ENCODE data around the gene SPDYE4. TPM values are rescaled to one million over a fixed set of nuclear protein-coding genes. Genes with fewer than 3 reads are reported as not detected.

The SPDYE4 gene
- total and polyA plus RNA-seq, 2 donors = 0.05 TPM; not detected in 1

DNA sequence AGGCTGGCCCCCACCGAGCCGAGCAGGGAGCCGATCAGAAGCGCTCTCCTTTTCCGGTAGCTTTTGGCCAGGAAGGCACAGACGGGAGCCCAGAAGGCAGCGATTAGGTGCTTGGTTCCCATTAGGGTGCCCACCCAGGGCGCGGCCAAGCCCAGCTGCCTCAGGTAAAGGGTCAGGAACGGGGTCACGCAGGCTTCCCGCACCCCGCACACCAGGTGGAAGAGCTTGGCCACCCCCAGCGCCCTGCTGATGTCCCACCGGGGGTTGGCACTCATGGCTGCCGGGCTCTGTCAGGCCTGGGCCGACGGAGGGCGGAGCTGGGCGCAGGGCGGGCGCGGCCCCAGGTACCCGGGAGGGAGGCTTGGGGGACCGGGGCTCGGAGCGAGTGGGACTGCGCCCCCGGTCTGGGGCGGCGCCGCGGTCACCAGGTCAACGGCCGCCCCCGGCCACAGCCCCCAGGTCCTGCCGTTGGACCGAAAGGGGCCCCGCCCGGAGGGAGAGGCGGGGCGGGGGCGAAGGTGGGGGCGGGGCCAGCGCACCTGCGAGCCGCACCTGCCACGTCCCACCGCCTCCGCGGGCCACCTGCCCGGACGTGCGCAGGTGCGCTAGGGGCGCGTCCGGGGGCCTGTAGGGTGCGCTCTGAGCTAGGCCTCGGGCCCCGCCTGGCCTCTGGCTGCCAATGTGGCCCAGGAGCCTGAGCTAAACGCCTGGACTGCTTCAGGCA, 40.7 kb upstream of the SPDYE4 start, which contains the start of gene MFSD6L:
Gene MFSD6L, minus strand, starts transcription at position 520 of the 724 bp plus-strand sequence. Its CDS starts 245 bp downstream, at position 275.
- Histone ChIP-seq H3K27me3 (ENCODE audit: control insufficient read depth in 2 of 2, insufficient read depth in 1 of 2, low read length in 1 of 2) (peaks cover 0 to 3% of the 10 kb centered on the region in 2 donors), H3K4me1 (ENCODE audit: control insufficient read depth in 2 of 2, insufficient read depth in 2 of 2, low read length in 2 of 2) (no peaks in the 10 kb centered on the region), H3K27ac (ENCODE audit: low read depth in 1 of 2, low read length in 1 of 2) (no peak within 1 kb of the TSS), H3K9me3 (ENCODE audit: control insufficient read depth in 2 of 2, insufficient read depth in 1 of 2, low read length in 1 of 2) (no peaks in the 10 kb centered on the region), H3K36me3 (ENCODE audit: control insufficient read depth in 2 of 2, insufficient read depth in 2 of 2, low read length in 1 of 2) (no peaks in the 10 kb centered on the region), H3K4me3 (ENCODE audit: low read length in 2 of 2) (no peak within 1 kb of the TSS)
- WGBS = 69% methylated on average over 62 of the region's 62 CpGs
- no peak for DNase-seq (ENCODE audit: low read depth in 6 of 9, low spot score in 9 of 9)

DNA sequence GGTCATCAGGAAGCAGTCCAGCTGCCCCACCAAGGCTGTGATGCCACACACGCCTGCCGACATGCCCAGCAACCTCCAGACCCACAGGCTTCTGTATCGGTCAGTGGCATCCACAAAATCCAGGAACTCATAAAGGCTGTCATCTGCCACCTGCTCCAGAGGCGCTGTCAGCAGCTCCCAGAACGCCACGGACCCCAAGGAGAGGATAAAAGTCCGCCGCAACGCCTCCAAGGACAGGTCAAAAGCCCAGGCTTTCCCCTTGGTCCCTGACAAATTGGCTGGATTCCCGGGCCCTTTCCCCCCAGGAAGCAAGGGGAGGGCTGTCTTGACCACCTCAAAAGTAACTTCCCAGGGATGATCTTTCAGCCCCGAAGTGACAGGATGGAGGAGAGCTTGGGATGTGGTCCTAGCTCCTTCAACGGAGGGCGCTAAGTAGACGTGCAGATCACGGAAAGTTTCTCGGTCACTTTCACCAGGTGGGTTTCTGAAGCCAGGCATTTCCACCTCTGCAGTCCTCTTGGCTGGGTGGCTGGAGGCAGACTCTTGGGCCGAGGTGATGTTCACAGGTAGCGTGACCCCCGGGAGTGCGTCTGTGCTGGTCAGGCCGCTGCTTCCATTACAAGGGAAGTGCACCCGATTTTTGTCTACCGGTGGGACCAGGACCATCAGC, 40.0 kb upstream of the SPDYE4 start:
- DNase-seq (ENCODE audit: low read depth in 6 of 9, low spot score in 9 of 9) = no peak
- Histone ChIP-seq H3K4me1 (ENCODE audit: control insufficient read depth in 2 of 2, insufficient read depth in 2 of 2, low read length in 2 of 2) (no peaks in the 10 kb centered on the region), H3K9me3 (ENCODE audit: control insufficient read depth in 2 of 2, insufficient read depth in 1 of 2, low read length in 1 of 2) (no peaks in the 10 kb centered on the region), H3K36me3 (ENCODE audit: control insufficient read depth in 2 of 2, insufficient read depth in 2 of 2, low read length in 1 of 2) (no peaks in the 10 kb centered on the region), H3K27me3 (ENCODE audit: control insufficient read depth in 2 of 2, insufficient read depth in 1 of 2, low read length in 1 of 2) (peaks cover 0 to 3% of the 10 kb centered on the region in 2 donors), H3K27ac (ENCODE audit: low read depth in 1 of 2, low read length in 1 of 2) (no peak overlapping the region), H3K4me3 (ENCODE audit: low read length in 2 of 2) (no peak overlapping the region)
- WGBS = 96% methylated on average over 23 of the region's 23 CpGs

GRCh38 chr17:8797621-8798175, 39.4 kb upstream of the SPDYE4 start:
- DNase-seq (ENCODE audit: low read depth in 6 of 9, low spot score in 9 of 9) = no peak
- Histone ChIP-seq H3K36me3 (ENCODE audit: control insufficient read depth in 2 of 2, insufficient read depth in 2 of 2, low read length in 1 of 2) (no peaks in the 10 kb centered on the region), H3K4me3 (ENCODE audit: low read length in 2 of 2) (no peak overlapping the region), H3K9me3 (ENCODE audit: control insufficient read depth in 2 of 2, insufficient read depth in 1 of 2, low read length in 1 of 2) (no peaks in the 10 kb centered on the region), H3K27ac (ENCODE audit: low read depth in 1 of 2, low read length in 1 of 2) (no peak overlapping the region), H3K27me3 (ENCODE audit: control insufficient read depth in 2 of 2, insufficient read depth in 1 of 2, low read length in 1 of 2) (peaks cover 0 to 3% of the 10 kb centered on the region in 2 donors), H3K4me1 (ENCODE audit: control insufficient read depth in 2 of 2, insufficient read depth in 2 of 2, low read length in 2 of 2) (no peaks in the 10 kb centered on the region)
- WGBS = 87% methylated on average over 14 of the region's 14 CpGs

- WGBS = 79% methylated on average over 7 of the region's 7 CpGs
- Histone ChIP-seq H3K27ac (ENCODE audit: low read depth in 1 of 2, low read length in 1 of 2) (no peak overlapping the region), H3K36me3 (ENCODE audit: control insufficient read depth in 2 of 2, insufficient read depth in 2 of 2, low read length in 1 of 2) (no peaks in the 10 kb centered on the region), H3K4me1 (ENCODE audit: control insufficient read depth in 2 of 2, insufficient read depth in 2 of 2, low read length in 2 of 2) (no peaks in the 10 kb centered on the region), H3K9me3 (ENCODE audit: control insufficient read depth in 2 of 2, insufficient read depth in 1 of 2, low read length in 1 of 2) (no peaks in the 10 kb centered on the region), H3K27me3 (ENCODE audit: control insufficient read depth in 2 of 2, insufficient read depth in 1 of 2, low read length in 1 of 2) (peaks cover 0 to 3% of the 10 kb centered on the region in 2 donors), H3K4me3 (ENCODE audit: low read length in 2 of 2) (no peak overlapping the region)
- DNase-seq (ENCODE audit: low read depth in 6 of 9, low spot score in 9 of 9) = no peak
These were observed 36.3 kb upstream of the SPDYE4 start for GRCh38 chr17:8794636-8795035.

DNA sequence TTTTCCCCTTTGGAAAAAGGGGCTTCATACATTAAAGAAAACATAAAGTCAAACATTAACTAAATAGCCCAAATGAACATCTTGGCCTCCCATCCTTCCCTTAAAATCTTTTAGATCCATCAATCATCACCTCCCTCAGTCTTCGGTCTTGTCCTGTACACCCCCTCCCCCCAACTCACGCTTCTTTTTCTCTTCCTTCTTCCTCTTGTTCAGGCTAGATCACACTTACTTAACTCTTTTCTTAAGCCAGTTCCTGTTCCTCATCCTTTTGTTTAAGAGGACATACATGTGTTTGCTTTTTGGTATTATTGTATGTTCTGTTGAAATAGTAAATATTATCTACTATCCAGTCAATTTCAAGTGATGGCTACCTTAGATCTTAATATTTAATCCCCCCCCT, 35.3 kb upstream of the SPDYE4 start:
- peaks cover 0 to 2% of the 10 kb centered on the region in 2 donors for H3K27me3 ChIP-seq (ENCODE audit: control insufficient read depth in 2 of 2, insufficient read depth in 1 of 2, low read length in 1 of 2)
- H3K4me3 ChIP-seq (ENCODE audit: low read length in 2 of 2) = no peak overlapping the region
- no peak for DNase-seq (ENCODE audit: low read depth in 6 of 9, low spot score in 9 of 9)
- no peak overlapping the region for H3K27ac ChIP-seq (ENCODE audit: low read depth in 1 of 2, low read length in 1 of 2)
- no peaks in the 10 kb centered on the region for H3K9me3 ChIP-seq (ENCODE audit: control insufficient read depth in 2 of 2, insufficient read depth in 1 of 2, low read length in 1 of 2)
- H3K4me1 ChIP-seq (ENCODE audit: control insufficient read depth in 2 of 2, insufficient read depth in 2 of 2, low read length in 2 of 2) = no peaks in the 10 kb centered on the region
- no peaks in the 10 kb centered on the region for H3K36me3 ChIP-seq (ENCODE audit: control insufficient read depth in 2 of 2, insufficient read depth in 2 of 2, low read length in 1 of 2)
- 59% methylated on average over 2 of the region's 2 CpGs for WGBS

GRCh38 chr17:8792646-8793045, 34.3 kb upstream of the SPDYE4 start:
- DNase-seq (ENCODE audit: low read depth in 6 of 9, low spot score in 9 of 9) = no peak
- no peaks in the 10 kb centered on the region for H3K4me1 ChIP-seq (ENCODE audit: control insufficient read depth in 2 of 2, insufficient read depth in 2 of 2, low read length in 2 of 2)

GRCh38 chr17:8791910-8792270, 33.5 kb upstream of the SPDYE4 start:
- Histone ChIP-seq H3K4me3 (ENCODE audit: low read length in 2 of 2) (no peak overlapping the region), H3K9me3 (ENCODE audit: control insufficient read depth in 2 of 2, insufficient read depth in 1 of 2, low read length in 1 of 2) (no peaks in the 10 kb centered on the region), H3K36me3 (ENCODE audit: control insufficient read depth in 2 of 2, insufficient read depth in 2 of 2, low read length in 1 of 2) (no peaks in the 10 kb centered on the region), H3K27me3 (ENCODE audit: control insufficient read depth in 2 of 2, insufficient read depth in 1 of 2, low read length in 1 of 2) (no peaks in the 10 kb centered on the region), H3K27ac (ENCODE audit: low read depth in 1 of 2, low read length in 1 of 2) (no peak overlapping the region), H3K4me1 (ENCODE audit: control insufficient read depth in 2 of 2, insufficient read depth in 2 of 2, low read length in 2 of 2) (no peaks in the 10 kb centered on the region)
- DNase-seq (ENCODE audit: low read depth in 6 of 9, low spot score in 9 of 9) = no peak
- WGBS = 95% methylated on average over 2 of the region's 2 CpGs

More at GRCh38 chr17:8792646-8793045, 34.3 kb upstream of the SPDYE4 start:
- H3K27me3 ChIP-seq (ENCODE audit: control insufficient read depth in 2 of 2, insufficient read depth in 1 of 2, low read length in 1 of 2) = no peaks in the 10 kb centered on the region
- 66% methylated on average over 6 of the region's 6 CpGs for WGBS
- H3K4me3 ChIP-seq (ENCODE audit: low read length in 2 of 2) = no peak overlapping the region
- H3K36me3 ChIP-seq (ENCODE audit: control insufficient read depth in 2 of 2, insufficient read depth in 2 of 2, low read length in 1 of 2) = no peaks in the 10 kb centered on the region
- no peak overlapping the region for H3K27ac ChIP-seq (ENCODE audit: low read depth in 1 of 2, low read length in 1 of 2)
- no peaks in the 10 kb centered on the region for H3K9me3 ChIP-seq (ENCODE audit: control insufficient read depth in 2 of 2, insufficient read depth in 1 of 2, low read length in 1 of 2)

DNA sequence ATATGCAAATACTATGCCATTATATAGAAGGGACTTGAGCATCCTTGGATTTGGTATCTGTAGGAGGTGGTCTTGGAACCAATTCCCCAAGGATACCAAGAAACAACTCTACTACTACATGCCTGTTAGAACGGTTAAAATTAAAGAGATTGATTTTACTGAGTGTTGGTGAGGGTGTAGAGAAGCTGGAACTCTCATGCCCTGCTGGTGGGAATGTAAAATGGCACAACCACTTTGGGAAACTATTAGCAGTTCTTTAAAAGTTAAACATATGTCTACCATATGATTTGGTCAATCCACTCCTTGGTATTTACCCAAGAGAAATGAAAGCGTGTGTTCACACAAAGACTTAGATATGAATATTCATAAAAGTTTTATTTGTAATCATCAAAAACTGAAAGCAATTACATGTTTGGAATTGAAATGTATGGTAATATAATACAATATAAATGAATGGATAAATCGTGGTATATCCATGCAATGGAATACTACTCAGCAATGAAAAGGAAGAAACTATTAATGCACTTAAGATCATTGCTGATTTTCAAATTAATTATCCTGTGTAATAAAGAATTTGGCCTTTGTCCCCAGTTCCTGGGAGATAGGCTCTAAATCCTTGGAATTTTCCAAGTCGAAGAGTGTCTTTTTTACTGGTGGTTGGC, 33.0 kb upstream of the SPDYE4 start:
- Histone ChIP-seq H3K9me3 (ENCODE audit: control insufficient read depth in 2 of 2, insufficient read depth in 1 of 2, low read length in 1 of 2) (no peaks in the 10 kb centered on the region), H3K4me1 (ENCODE audit: control insufficient read depth in 2 of 2, insufficient read depth in 2 of 2, low read length in 2 of 2) (no peaks in the 10 kb centered on the region), H3K36me3 (ENCODE audit: control insufficient read depth in 2 of 2, insufficient read depth in 2 of 2, low read length in 1 of 2) (no peaks in the 10 kb centered on the region), H3K27me3 (ENCODE audit: control insufficient read depth in 2 of 2, insufficient read depth in 1 of 2, low read length in 1 of 2) (no peaks in the 10 kb centered on the region), H3K4me3 (ENCODE audit: low read length in 2 of 2) (no peak overlapping the region), H3K27ac (ENCODE audit: low read depth in 1 of 2, low read length in 1 of 2) (no peak overlapping the region)
- DNase-seq (ENCODE audit: low read depth in 6 of 9, low spot score in 9 of 9) = no peak
- WGBS = 89% methylated on average over 4 of the region's 4 CpGs

- H3K4me1 ChIP-seq (ENCODE audit: control insufficient read depth in 2 of 2, insufficient read depth in 2 of 2, low read length in 2 of 2) = peaks cover 0 to 4% of the 10 kb centered on the region in 2 donors
- H3K27ac ChIP-seq (ENCODE audit: low read depth in 1 of 2, low read length in 1 of 2) = no peak overlapping the region
- H3K27me3 ChIP-seq (ENCODE audit: control insufficient read depth in 2 of 2, insufficient read depth in 1 of 2, low read length in 1 of 2) = no peaks in the 10 kb centered on the region
- 87% methylated on average over 10 of the region's 10 CpGs for WGBS
- H3K36me3 ChIP-seq (ENCODE audit: control insufficient read depth in 2 of 2, insufficient read depth in 2 of 2, low read length in 1 of 2) = no peaks in the 10 kb centered on the region
- no peak overlapping the region for H3K4me3 ChIP-seq (ENCODE audit: low read length in 2 of 2)
- DNase-seq (ENCODE audit: low read depth in 6 of 9, low spot score in 9 of 9) = no peak
- no peaks in the 10 kb centered on the region for H3K9me3 ChIP-seq (ENCODE audit: control insufficient read depth in 2 of 2, insufficient read depth in 1 of 2, low read length in 1 of 2)
These were observed 31.4 kb upstream of the SPDYE4 start for GRCh38 chr17:8789743-8790142.

All from thymus (tissue), 11 donors.